Suprapubic skin (tissue), 4 donors: ENCODE results near the gene KCNK3. TPM values are rescaled to one million over a fixed set of nuclear protein-coding genes. Genes with fewer than 3 reads are reported as not detected.

ENCODE experiments used
- DNase-seq, 2 donors: peaks; one replicate each; pipeline ENCODE4 v3.0.0-alpha.2; 2019; ENCODE audit warnings: low spot score in 2 of 2
- H3K27ac ChIP-seq: fragments of 200-600 bp; sonication (generic); one replicate; pipeline ENCODE4 v1.5.1; 2019
- H3K27me3 ChIP-seq: fragments of 200-600 bp; sonication (generic); one replicate; pipeline ENCODE4 v1.5.1; 2019
- H3K36me3 ChIP-seq: fragments of 200-600 bp; sonication (generic); one replicate; pipeline ENCODE4 v1.5.1; 2019
- H3K4me1 ChIP-seq: fragments of 200-600 bp; sonication (generic); one replicate; pipeline ENCODE4 v1.5.1; 2019
- H3K4me3 ChIP-seq: fragments of 200-600 bp; sonication (generic); one replicate; pipeline ENCODE4 v1.5.1; 2019; ENCODE audit warnings: mild to moderate bottlenecking
- H3K9me3 ChIP-seq: fragments of 200-600 bp; sonication (generic); one replicate; pipeline ENCODE4 v1.5.1; 2019
- EP300 ChIP-seq: sonication (generic); formaldehyde crosslinking; IDR thresholded peaks from one replicate; pipeline ENCODE4 v1.6.1; 2017; ENCODE audit warnings: antibody characterized with exemption
- POLR2A ChIP-seq, 2 donors: fragments of 450-650 bp; IDR thresholded peaks; one replicate each; pipeline ENCODE4 v1.6.1; 2017; ENCODE audit warnings: antibody characterized with exemption in 2 of 2, mild to moderate bottlenecking in 2 of 2, moderate library complexity in 2 of 2
- POLR2AphosphoS5 ChIP-seq, 3 donors: sonication (generic); formaldehyde crosslinking; IDR thresholded peaks; one replicate each; pipeline ENCODE4 v1.6.1; 2017; ENCODE audit warnings: antibody characterized with exemption in 3 of 3
- WGBS: methylation state at CpG from one replicate; pipeline ENCODE4 v1.1.5; 2018; 5-methylcytosine and 5-hydroxymethylcytosine counted together
- total RNA-seq, 4 donors: library from RNA; depleted of rRNA; stranded (reverse); fragments of >200 nt; gene quantifications; one replicate each; pipeline ENCODE4 v1.1.0, GENCODE V29; 2016
- TF ChIP-seq, protein P1 (sequence below), 2 donors: fragments of 200-600 bp in 1 of 2; fragments of 450-650 bp in 1 of 2; sonication (generic) in 1 of 2; IDR thresholded peaks; one replicate each; pipeline ENCODE4 v1.5.1; 2016 to 2019; ENCODE audit warnings: antibody characterized with exemption in 2 of 2, mild to moderate bottlenecking in 1 of 2, moderate library complexity in 1 of 2

KCNK3 gene
- total RNA-seq, 4 donors from 2014 or later: 0.83 to 1.2 (median 1.1) TPM; not detected in 1

DNA sequence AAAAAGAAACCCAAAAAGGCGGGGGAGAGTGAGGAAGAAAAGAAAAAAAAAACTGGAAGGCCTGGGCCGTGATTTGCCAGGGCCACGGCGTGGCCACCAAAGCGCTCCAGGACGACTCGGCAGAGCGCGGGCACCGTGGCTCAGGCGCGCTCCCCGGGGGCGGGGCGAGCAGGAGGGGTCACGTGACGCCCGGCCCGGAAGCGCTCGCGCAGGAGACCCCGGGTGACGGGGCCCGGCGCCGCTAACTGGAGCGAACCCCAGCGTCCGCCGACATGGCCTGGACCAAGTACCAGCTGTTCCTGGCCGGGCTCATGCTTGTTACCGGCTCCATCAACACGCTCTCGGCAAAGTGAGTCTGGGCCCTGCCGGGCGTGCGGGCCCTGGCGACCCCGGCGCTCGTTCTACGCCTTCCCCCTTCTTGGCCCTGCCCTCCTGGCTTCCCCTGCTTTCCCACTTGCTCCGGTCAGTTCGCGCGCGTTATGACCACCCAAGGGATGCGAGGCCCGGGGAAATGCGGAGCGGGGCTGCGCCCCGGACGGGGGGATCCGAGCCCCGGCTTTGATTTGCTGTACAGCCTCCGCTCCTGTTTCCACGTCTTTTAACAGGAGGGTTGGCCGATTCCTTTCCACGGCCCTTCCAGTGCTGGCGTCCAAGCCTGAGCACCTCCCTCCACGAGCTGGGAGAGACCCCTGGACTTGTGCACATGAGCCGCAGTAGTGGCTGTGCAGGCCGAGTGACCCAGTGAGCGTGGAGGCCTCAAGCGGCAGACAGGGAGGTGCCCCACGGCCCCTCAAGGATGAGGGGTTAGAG is 71.8 kb downstream of the KCNK3 start, which contains the start of gene SLC35F6:
Gene SLC35F6, plus strand, starts transcription at position 207 of the 810 bp plus-strand sequence. Its CDS starts 66 bp downstream, at position 273.
- H3K27me3 ChIP-seq: no peaks in the 10 kb centered on the region
- no peaks in the 10 kb centered on the region for H3K9me3 ChIP-seq
- DNase-seq: peak; percentile 87 to 89
- peak within 1 kb of the TSS; percentile 67 for H3K4me3 ChIP-seq
- peaks cover 55% of the 10 kb centered on the region for H3K4me1 ChIP-seq
- no peaks in the 10 kb centered on the region for H3K36me3 ChIP-seq
- TF ChIP-seq POLR2A (IDR thresholded peaks at IDR 0.05) (peak; percentile 20 to 90), EP300 (no peak), POLR2AphosphoS5 (IDR thresholded peaks at IDR 0.05) (peak in 1 of 3 donors; percentile 51)
- TF ChIP-seq, protein P1, sequence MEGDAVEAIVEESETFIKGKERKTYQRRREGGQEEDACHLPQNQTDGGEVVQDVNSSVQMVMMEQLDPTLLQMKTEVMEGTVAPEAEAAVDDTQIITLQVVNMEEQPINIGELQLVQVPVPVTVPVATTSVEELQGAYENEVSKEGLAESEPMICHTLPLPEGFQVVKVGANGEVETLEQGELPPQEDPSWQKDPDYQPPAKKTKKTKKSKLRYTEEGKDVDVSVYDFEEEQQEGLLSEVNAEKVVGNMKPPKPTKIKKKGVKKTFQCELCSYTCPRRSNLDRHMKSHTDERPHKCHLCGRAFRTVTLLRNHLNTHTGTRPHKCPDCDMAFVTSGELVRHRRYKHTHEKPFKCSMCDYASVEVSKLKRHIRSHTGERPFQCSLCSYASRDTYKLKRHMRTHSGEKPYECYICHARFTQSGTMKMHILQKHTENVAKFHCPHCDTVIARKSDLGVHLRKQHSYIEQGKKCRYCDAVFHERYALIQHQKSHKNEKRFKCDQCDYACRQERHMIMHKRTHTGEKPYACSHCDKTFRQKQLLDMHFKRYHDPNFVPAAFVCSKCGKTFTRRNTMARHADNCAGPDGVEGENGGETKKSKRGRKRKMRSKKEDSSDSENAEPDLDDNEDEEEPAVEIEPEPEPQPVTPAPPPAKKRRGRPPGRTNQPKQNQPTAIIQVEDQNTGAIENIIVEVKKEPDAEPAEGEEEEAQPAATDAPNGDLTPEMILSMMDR (IDR thresholded peaks at IDR 0.05): no peak
- H3K27ac ChIP-seq: peak within 1 kb of the TSS; percentile 88
- WGBS: 2% methylated on average over 46 of the region's 68 CpGs

GRCh38 chr2:26764906-26765305 is 72.4 kb downstream of the KCNK3 start:
- TF ChIP-seq EP300: no peak
- no peak for TF ChIP-seq POLR2AphosphoS5 (IDR thresholded peaks at IDR 0.05)
- no peak for TF ChIP-seq POLR2A (IDR thresholded peaks at IDR 0.05)
- TF ChIP-seq, protein P1 (IDR thresholded peaks at IDR 0.05): no peak
- 18% methylated on average over 3 of the region's 3 CpGs for WGBS

DNA sequence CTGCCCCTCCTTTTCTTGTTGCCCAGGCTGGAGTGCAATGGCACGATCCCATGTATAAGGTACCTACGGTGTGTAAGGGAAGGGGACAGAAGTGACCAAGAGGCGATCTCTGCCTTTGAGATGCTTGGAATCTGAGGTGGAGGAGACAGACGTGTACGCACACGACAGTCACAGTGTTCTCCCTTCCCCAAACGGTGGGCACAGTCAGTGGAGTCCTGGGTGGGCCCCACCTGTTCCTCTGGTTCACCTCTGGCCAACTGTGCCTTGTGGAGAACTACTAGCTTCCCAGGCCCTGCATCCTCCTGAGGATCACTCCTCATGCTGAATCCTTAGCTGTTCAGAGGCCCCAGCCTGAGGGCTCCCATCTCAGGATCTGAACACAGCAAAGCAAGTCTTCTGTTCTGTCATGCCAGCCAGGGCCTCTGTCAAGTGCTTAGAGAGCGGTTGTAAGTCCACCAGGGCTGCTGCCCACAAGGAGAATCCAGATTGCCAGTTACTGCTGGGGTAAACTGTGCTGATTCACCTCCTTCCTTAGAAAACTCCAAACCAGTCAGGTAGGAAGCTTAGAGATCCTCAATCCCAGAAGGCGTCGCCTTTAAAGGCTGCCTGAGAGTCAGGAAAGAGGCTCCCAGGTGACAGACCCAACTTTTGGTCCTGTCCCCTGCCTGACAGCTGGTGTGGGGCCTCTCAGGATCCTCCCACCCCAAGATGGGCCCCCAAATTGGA is 73.1 kb downstream of the KCNK3 start:
- H3K36me3 ChIP-seq: no peaks in the 10 kb centered on the region
- DNase-seq: no peak
- no peaks in the 10 kb centered on the region for H3K9me3 ChIP-seq
- TF ChIP-seq, protein P1 (IDR thresholded peaks at IDR 0.05): no peak
- TF ChIP-seq POLR2A (IDR thresholded peaks at IDR 0.05) (no peak), POLR2AphosphoS5 (IDR thresholded peaks at IDR 0.05) (no peak), EP300 (no peak)
- H3K4me3 ChIP-seq: peak overlapping the region; percentile 67
- no peaks in the 10 kb centered on the region for H3K27me3 ChIP-seq
- 52% methylated on average over 10 of the region's 10 CpGs for WGBS
- H3K4me1 ChIP-seq: peaks cover 68% of the 10 kb centered on the region
- H3K27ac ChIP-seq: peak overlapping the region; percentile 88

More at GRCh38 chr2:26764906-26765305, 72.4 kb downstream of the KCNK3 start:
- Histone ChIP-seq H3K27me3 (no peaks in the 10 kb centered on the region), H3K27ac (peak overlapping the region; percentile 88), H3K4me1 (peaks cover 61% of the 10 kb centered on the region), H3K36me3 (no peaks in the 10 kb centered on the region), H3K4me3 (peak overlapping the region; percentile 67), H3K9me3 (no peaks in the 10 kb centered on the region)
- no peak for DNase-seq

DNA sequence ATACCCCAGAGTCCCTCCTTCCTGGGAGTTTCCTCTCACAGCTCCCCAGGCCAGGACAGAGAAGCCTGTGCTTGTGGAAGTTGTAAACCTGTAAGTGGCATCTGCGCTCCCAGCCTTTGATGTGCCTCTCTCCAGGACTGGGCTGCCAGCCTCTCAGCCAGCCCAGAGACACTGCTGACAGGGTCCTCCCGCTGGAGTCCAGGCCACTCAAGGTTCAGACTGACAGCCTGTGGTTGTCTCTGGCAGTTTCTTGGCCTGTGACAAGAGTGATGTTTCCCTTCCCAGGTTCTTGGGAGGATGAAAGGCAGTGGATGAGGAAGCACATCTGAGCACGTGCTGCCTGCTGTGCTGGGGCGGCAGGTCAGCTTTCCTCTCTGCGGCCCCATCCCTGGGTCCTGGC is 74.6 kb downstream of the KCNK3 start:
- 32% methylated on average over 4 of the region's 5 CpGs for WGBS
- no peaks in the 10 kb centered on the region for H3K9me3 ChIP-seq
- no peak overlapping the region for H3K4me3 ChIP-seq
- no peaks in the 10 kb centered on the region for H3K27me3 ChIP-seq
- no peaks in the 10 kb centered on the region for H3K36me3 ChIP-seq
- peaks cover 83% of the 10 kb centered on the region for H3K4me1 ChIP-seq
- no peak for TF ChIP-seq POLR2AphosphoS5 (IDR thresholded peaks at IDR 0.05)
- no peak for TF ChIP-seq POLR2A (IDR thresholded peaks at IDR 0.05)
- TF ChIP-seq, protein P1 (IDR thresholded peaks at IDR 0.05): no peak
- TF ChIP-seq EP300: no peak
- DNase-seq: no peak
- peak overlapping the region; percentile 88 for H3K27ac ChIP-seq
